ENCODE data around the gene COMMD2. TPM values are rescaled to one million over a fixed set of nuclear protein-coding genes. Genes with fewer than 3 reads are reported as not detected.
A peak's percentile ranks its signal among the peaks of the same experiment; 100 is the strongest.

Gene COMMD2
- polyA plus RNA-seq, 3 donors from 2014 or later: 62.7 to 83.5 (median 80.9) TPM

DNA sequence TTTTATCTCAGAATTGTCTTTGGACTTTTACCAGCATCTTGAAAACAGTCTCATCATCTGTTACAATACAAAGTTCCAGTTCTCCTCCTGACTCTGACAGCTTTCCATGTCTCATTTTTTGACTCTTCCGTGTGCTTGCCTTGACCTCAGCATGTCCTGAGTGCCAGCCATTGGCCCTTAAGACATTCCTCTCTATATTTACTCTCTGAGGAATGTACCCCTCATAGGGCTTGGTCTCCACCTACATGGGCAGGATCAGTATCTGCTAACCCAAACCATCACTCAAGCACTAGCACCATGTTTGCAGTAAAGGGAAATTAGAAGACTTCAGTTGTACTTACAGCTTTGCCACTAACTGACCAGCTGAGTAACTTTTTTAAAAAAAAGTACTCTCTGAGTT, 23.9 kb upstream of the COMMD2 start:
- DNase-seq: no peak
- Mint-ChIP-seq H3K27me3 (ENCODE audit: low read depth in 3 of 3) (peaks cover 3 to 9% (median 7%) of the 10 kb centered on the region in 3 donors), H3K27ac (no peak overlapping the region)

DNA sequence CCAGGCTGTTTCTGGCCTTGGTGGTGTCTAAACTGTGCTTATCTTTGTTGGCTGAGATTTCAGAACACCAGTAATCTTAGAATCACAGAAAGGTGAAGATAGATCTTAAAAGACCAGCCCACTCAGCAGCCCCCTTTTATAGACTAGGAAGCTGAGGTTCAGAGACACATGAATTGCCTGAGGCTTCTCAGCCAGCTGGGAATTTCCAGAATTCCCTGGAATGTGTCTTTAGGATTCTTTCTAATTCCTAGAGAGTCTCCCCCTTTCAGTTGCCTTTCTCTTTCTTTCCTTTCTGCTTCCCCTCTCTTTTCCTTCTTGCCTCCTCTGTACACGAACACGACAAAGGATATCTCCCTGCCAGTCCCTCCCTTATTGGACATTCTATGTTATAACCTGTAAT, 20.6 kb upstream of the COMMD2 start:
- peak overlapping the region in 1 of 6 donors; percentile 18 for H3K27ac Mint-ChIP-seq
- H3K9me3 Mint-ChIP-seq: no peaks in the 10 kb centered on the region
- H3K36me3 Mint-ChIP-seq: no peaks in the 10 kb centered on the region
- DNase-seq: no peak
- peaks cover 4 to 9% (median 8%) of the 10 kb centered on the region in 3 donors for H3K27me3 Mint-ChIP-seq (ENCODE audit: low read depth in 3 of 3)
- H3K4me3 Mint-ChIP-seq: no peak overlapping the region
- H3K4me1 Mint-ChIP-seq: no peaks in the 10 kb centered on the region

More for the DNA sequence above, 23.9 kb upstream of the COMMD2 start:
- Mint-ChIP-seq H3K4me3 (no peak overlapping the region), H3K36me3 (no peaks in the 10 kb centered on the region), H3K4me1 (no peaks in the 10 kb centered on the region), H3K9me3 (no peaks in the 10 kb centered on the region)

DNA sequence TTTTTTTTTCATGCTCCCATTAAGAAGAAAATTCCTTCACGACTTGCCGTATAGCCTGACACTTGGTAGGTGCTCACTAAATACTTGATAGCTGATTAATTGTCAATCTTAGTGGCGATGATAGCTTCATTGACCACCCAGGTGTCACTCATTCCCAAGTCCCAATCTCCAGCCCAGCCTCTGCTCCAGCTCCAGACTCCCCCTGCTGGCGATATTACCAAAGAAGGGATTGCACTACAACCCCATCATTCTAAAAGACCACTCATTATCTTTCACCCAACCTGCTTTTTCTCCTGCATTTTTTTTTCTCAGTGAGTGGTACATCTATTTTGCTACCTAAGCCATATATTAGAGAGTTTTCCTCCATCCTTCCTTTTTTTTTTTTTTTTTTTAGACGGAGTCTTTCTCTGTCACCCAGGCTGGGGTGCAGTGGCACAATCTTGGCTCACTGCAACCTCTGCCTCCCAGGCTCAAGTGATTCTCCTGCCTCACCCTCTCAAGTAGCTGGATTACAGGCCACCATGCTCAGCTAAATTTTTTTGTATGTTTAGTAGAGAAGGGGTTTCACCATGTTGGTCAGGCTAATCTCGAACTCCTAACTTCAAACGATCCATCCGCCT, 19.5 kb upstream of the COMMD2 start:
- H3K4me3 Mint-ChIP-seq: no peak overlapping the region
- no peaks in the 10 kb centered on the region for H3K36me3 Mint-ChIP-seq
- H3K27ac Mint-ChIP-seq: no peak overlapping the region
- peak; percentile 16 to 26 (median 26) for DNase-seq
- H3K9me3 Mint-ChIP-seq: no peaks in the 10 kb centered on the region
- H3K4me1 Mint-ChIP-seq: no peaks in the 10 kb centered on the region
- H3K27me3 Mint-ChIP-seq (ENCODE audit: low read depth in 3 of 3): peaks cover 4 to 9% (median 5%) of the 10 kb centered on the region in 3 donors

DNA sequence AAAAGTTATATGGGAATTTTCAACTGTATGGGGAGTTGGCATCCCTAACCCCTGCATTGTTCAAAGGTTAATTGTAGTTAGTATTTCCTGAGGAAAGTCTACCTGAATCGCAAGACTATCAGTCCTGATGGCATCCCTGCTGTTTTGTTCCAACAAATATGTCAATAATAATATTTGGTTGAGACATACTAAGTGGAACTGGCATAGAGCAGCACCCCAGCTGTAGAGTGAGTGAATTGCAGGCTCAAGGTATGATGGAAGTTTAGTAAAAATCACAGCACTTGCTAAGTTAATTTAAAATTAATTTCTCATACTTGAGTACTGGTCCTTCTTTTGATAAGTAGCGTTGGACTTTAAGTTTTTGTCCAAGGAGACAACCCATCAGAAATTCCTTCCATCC, 18.0 kb upstream of the COMMD2 start:
- Mint-ChIP-seq H3K4me1 (no peaks in the 10 kb centered on the region), H3K4me3 (no peak overlapping the region), H3K9me3 (no peaks in the 10 kb centered on the region), H3K27ac (no peak overlapping the region), H3K27me3 (ENCODE audit: low read depth in 3 of 3) (peaks cover 4 to 11% (median 5%) of the 10 kb centered on the region in 3 donors), H3K36me3 (no peaks in the 10 kb centered on the region)
- no peak for DNase-seq

DNA sequence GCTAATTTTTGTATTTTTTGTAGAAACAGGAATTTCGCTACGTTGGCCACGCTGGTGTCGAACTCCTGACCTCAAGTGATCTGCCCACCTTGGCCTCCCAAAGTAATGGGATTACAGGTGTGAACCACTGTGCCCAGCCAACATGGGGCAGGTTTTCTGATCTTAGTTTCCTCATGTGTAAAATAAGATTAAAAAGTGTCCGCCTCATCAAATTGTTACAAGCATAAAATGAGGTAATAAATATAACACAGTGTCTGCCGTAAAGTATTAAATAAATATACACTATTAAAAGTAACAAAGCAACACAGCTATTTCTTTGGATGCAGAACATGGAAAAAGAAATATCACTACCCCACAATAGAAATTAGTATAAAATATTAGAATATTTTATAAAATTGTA, 16.4 kb upstream of the COMMD2 start:
- no peaks in the 10 kb centered on the region for H3K36me3 Mint-ChIP-seq
- no peak for DNase-seq
- H3K27me3 Mint-ChIP-seq (ENCODE audit: low read depth in 3 of 3): peaks cover 6 to 15% (median 7%) of the 10 kb centered on the region in 3 donors
- H3K27ac Mint-ChIP-seq: no peak overlapping the region
- no peak overlapping the region for H3K4me3 Mint-ChIP-seq
- H3K4me1 Mint-ChIP-seq: no peaks in the 10 kb centered on the region
- no peaks in the 10 kb centered on the region for H3K9me3 Mint-ChIP-seq

DNA sequence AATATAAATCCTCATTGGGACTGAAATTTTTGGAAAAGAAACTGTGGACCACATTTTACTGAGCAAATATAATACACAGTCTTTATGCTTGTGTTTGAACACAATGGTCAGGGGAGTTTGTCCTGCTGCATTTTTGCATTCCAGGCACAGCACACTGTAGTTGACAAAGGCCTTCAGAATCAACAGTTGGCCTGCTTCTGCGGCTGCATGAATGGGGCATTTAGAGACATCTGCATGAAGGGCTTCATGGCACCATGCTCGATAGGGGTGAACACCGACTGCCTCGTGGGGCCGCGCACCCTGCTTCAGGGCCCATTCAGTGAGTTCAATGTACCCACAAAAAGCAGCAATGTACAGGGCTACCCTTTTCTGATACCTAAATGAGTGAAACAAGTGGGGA, 15.4 kb upstream of the COMMD2 start:
- H3K9me3 Mint-ChIP-seq: no peaks in the 10 kb centered on the region
- no peak for DNase-seq
- H3K27me3 Mint-ChIP-seq (ENCODE audit: low read depth in 3 of 3): peaks cover 3 to 12% (median 7%) of the 10 kb centered on the region in 3 donors
- no peaks in the 10 kb centered on the region for H3K36me3 Mint-ChIP-seq
- no peak overlapping the region for H3K27ac Mint-ChIP-seq
- H3K4me1 Mint-ChIP-seq: no peaks in the 10 kb centered on the region
- H3K4me3 Mint-ChIP-seq: no peak overlapping the region

DNA sequence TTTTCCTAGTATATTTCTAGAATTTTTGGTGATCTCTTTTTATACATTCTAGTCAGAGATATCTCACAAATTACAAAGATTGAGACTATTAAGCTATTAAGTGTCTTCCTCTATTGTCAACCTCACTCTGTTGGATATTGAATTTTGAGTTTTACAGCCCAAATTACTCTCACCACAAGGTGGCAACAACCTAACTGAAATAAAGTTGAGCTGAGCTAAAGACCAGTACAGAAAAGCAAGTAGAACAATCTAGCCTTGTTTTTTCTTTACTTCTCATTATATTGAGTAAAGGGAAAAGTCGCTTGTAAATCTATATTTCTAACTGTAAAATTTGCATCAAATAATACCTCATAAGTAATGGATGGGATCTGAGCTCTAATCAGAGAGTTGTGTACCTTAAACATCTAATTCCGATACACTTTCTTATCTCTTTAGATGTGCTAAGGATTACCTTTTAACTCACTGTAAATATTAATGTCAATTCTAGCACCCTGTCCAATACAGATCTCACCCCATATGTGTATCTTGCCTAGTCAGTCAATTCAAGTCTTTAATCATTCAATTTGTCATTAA, 13.6 kb upstream of the COMMD2 start:
- Mint-ChIP-seq H3K4me3 (no peak overlapping the region), H3K27ac (no peak overlapping the region), H3K9me3 (no peaks in the 10 kb centered on the region), H3K27me3 (ENCODE audit: low read depth in 3 of 3) (peaks cover 1 to 8% (median 5%) of the 10 kb centered on the region in 3 donors), H3K4me1 (no peaks in the 10 kb centered on the region), H3K36me3 (no peaks in the 10 kb centered on the region)
- DNase-seq: no peak

DNA sequence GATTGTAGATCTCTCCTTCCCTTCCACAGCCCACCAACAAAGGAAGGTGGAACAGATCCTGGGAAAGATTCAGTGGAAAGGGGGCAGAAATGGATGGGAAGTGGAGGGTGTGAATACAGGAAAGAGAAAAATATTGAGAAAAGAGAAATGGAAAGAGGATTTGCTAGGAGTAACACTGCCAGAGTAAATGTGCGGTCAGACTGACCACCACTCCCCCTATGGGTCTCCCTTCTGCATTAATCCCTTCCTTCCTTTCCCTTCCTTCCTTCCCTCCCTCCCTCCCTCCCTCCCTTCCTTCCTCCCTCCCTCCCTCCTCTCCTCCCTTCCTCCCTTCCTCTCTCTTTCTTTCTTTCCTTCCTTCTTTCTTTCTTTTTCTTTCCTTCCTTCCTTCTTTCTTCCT, 12.0 kb upstream of the COMMD2 start:
- no peak overlapping the region for H3K4me3 Mint-ChIP-seq
- no peaks in the 10 kb centered on the region for H3K4me1 Mint-ChIP-seq

DNA sequence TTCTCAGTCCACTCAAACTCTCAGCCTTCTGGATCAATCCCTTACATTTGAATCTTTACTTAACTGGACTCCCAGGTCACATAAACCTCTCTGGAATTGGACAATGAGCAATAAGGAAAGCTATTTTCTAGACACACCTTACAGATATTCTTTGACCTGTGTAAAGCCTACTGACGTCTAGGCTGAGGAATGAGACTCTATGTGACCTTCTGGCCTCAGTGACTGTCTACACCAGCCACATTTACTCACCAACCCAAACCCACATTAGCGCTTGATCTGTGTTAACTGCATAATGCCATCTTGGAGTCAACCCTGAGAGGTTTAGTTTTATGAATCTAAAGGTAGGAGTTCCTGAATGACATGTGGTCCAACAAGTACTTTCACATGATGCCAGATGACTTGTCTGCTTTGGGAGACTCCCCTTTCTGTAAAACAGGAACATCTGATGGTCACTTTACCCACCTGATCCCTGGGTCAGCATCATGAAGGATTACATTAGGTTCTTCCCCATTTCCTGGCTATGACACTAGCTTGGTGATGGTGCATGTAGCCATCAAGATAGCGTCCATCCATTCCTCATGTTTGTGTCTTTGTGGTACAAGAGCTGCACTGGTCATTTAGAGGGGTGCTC, 11.4 kb upstream of the COMMD2 start:
- no peak overlapping the region for H3K4me3 Mint-ChIP-seq
- DNase-seq: no peak
- peaks cover 4 to 5% (median 4%) of the 10 kb centered on the region in 3 donors for H3K27me3 Mint-ChIP-seq (ENCODE audit: low read depth in 3 of 3)
- H3K9me3 Mint-ChIP-seq: no peaks in the 10 kb centered on the region
- H3K4me1 Mint-ChIP-seq: no peaks in the 10 kb centered on the region
- no peak overlapping the region for H3K27ac Mint-ChIP-seq
- no peaks in the 10 kb centered on the region for H3K36me3 Mint-ChIP-seq

More for the DNA sequence above, 12.0 kb upstream of the COMMD2 start:
- no peak for DNase-seq
- Mint-ChIP-seq H3K9me3 (no peaks in the 10 kb centered on the region), H3K27me3 (ENCODE audit: low read depth in 3 of 3) (peaks cover 2 to 8% (median 7%) of the 10 kb centered on the region in 3 donors), H3K27ac (no peak overlapping the region), H3K36me3 (no peaks in the 10 kb centered on the region)

DNA sequence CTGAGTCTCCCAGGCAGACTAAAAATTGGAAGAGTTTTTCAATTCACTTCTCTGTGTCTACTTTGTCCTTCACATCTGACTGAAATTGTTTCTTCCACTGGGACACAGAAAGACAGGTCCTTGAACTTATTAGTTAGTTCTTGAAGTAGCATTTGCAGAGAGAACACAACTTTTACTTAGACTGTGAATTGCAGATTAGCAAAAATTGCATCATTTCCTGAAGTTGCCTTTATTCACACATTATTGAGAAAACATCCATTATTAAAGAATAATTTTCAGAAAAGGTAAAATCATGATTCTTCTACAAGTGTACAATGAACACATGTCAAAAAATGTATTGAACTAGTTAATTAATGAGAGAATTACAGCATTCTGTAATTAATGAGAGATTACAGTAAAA, 1.4 kb upstream of the COMMD2 start:
- H3K36me3 Mint-ChIP-seq: peaks cover 0 to 9% (median 8%) of the 10 kb centered on the region in 3 donors
- peaks cover 0 to 4% (median 2%) of the 10 kb centered on the region in 3 donors for H3K27me3 Mint-ChIP-seq (ENCODE audit: low read depth in 3 of 3)
- peak overlapping the region in 1 of 6 donors; percentile 64 for H3K27ac Mint-ChIP-seq
- no peaks in the 10 kb centered on the region for H3K9me3 Mint-ChIP-seq
- H3K4me3 Mint-ChIP-seq: peak overlapping the region in 4 of 5 donors; percentile 39 to 98 (median 82)
- DNase-seq: no peak
- peaks cover 23 to 44% of the 10 kb centered on the region in 2 donors for H3K4me1 Mint-ChIP-seq

DNA sequence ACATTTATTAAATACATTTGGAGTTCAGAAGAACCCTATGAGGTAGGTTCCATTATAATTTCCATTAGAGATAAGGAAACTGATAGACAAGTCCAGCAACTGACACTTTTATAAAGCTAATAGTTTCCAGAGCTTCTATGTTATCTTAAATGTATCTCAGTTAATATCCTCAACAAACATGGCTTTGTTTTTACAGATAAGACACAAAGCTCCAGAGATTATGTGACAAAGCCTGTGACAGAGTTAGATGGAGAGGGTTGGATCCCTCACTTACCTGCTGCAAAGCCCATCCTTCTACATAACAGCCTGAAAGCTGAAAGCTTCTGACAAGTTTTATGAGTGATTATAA, 473 bp upstream of the COMMD2 start:
- H3K36me3 Mint-ChIP-seq: peaks cover 4 to 18% (median 16%) of the 10 kb centered on the region in 3 donors
- peak overlapping the region; percentile 86 to 93 (median 90) for H3K27ac Mint-ChIP-seq
- H3K9me3 Mint-ChIP-seq: no peaks in the 10 kb centered on the region
- peak overlapping the region; percentile 96 to 98 (median 97) for H3K4me3 Mint-ChIP-seq
- H3K27me3 Mint-ChIP-seq (ENCODE audit: low read depth in 3 of 3): peaks cover 0 to 2% (median 1%) of the 10 kb centered on the region in 3 donors
- DNase-seq: no peak
- peaks cover 26 to 52% of the 10 kb centered on the region in 2 donors for H3K4me1 Mint-ChIP-seq

DNA sequence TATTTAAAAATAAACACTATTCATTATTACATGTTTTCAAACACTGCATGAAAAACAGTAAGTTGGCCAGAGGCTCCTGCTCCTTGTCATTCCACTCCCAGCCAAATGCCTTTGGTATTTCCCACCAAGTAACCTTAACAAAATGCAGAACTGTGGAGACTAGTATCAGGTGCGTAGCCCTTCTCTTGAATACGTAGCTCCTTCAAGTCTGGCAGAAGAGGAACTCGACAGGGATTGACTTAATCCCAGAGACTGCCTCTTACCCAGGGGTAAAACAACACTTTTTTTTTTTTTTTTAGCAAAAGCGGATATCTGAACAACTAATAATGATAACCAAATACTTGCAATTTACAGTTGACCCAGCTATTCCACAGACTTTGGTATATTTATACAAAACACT, 738 bp downstream of the COMMD2 start:
- Mint-ChIP-seq H3K27me3 (ENCODE audit: low read depth in 3 of 3) (peaks cover 0 to 2% (median 1%) of the 10 kb centered on the region in 3 donors), H3K9me3 (no peaks in the 10 kb centered on the region), H3K27ac (peak overlapping the region; percentile 86 to 93 (median 90)), H3K4me1 (peaks cover 26 to 52% of the 10 kb centered on the region in 2 donors), H3K4me3 (peak overlapping the region; percentile 96 to 98 (median 97)), H3K36me3 (peaks cover 11 to 26% (median 23%) of the 10 kb centered on the region in 3 donors)
- DNase-seq: no peak

DNA sequence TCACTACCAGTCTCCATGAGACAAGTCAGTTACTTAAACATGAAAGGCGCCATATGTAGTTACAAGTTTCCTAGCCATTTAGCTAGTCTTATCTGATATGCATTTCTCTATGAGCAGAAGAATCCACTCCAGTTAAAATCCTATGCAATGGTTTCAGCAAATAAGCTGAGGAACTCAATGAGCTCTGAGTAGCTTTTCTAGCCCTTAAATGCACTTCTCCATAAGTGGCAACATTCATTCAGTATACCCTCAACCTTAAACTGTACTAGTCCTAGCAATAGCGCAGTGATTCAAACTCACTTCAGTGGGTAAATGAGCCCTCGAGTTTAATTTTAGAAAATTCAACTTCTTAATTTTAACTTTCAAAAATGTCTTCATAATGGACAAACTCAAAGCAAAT, 7.7 kb downstream of the COMMD2 start:
- peak overlapping the region in 1 of 6 donors; percentile 6 for H3K27ac Mint-ChIP-seq
- peaks cover 19 to 40% (median 37%) of the 10 kb centered on the region in 3 donors for H3K36me3 Mint-ChIP-seq

DNA sequence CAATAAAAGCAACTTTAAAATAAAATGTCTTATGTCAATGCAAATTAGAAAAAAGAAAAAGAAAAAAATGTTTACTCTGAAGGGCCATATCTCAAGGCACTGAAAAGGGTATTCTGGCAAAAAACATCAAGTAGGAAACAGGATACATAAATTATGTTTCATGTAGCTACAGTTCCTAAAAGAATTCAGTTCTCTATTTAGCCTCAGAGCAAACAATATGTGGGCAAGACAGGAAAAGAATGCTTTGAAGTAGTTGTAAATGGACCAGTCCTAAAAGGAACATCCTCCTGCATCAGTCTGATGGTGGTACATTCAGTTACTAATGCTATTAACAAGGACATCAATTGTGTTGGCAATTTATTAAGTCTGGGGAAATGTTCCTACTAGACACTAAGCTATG, 8.1 kb downstream of the COMMD2 start:
- no peak for DNase-seq
- Mint-ChIP-seq H3K4me1 (peaks cover 3 to 30% of the 10 kb centered on the region in 2 donors), H3K4me3 (no peak overlapping the region), H3K9me3 (no peaks in the 10 kb centered on the region), H3K27ac (peak overlapping the region in 1 of 6 donors; percentile 6), H3K27me3 (ENCODE audit: low read depth in 3 of 3) (no peaks in the 10 kb centered on the region), H3K36me3 (peaks cover 20 to 40% (median 40%) of the 10 kb centered on the region in 3 donors)

More for the DNA sequence above, 7.7 kb downstream of the COMMD2 start:
- DNase-seq: no peak
- H3K4me1 Mint-ChIP-seq: peaks cover 3 to 35% of the 10 kb centered on the region in 2 donors
- no peak overlapping the region for H3K4me3 Mint-ChIP-seq
- H3K9me3 Mint-ChIP-seq: no peaks in the 10 kb centered on the region
- no peaks in the 10 kb centered on the region for H3K27me3 Mint-ChIP-seq (ENCODE audit: low read depth in 3 of 3)

Measured in immature natural killer cell (primary cell).